Measurements from ENCODE around the gene PATJ. TPM values are rescaled to one million over a fixed set of nuclear protein-coding genes. Genes with fewer than 3 reads are reported as not detected.

Gene PATJ
- total and polyA plus RNA-seq, 10 donors = 2.3 to 32.2 (median 17.7) TPM

DNA sequence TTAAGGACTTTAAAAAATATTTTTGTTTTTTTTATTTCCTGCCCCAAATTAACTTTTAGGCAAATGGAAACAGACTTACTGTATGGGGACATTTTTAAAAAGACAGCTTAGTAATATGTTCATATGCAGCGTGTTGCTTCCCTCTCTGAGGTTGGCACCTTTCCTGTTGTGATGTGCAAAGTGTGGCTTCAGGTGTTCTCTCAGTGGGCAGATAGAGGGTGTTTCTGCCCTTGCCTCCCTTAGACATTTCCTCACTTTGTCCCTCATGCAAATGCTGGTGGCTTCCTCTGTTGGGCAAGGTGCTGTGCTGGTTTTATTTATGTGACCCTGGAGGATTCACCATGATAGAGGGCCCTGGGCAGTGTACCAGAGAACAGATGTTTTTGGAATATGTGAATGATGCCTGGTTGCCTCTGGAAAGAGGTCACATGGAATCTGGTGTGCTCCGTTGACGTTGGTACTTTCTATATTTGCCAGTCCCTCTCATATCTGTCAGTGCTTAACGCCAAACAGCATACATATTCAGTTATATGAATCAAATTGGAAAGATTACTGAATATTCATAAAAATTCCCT, 123.5 kb downstream of the PATJ start:
- TF ChIP-seq, protein P1, sequence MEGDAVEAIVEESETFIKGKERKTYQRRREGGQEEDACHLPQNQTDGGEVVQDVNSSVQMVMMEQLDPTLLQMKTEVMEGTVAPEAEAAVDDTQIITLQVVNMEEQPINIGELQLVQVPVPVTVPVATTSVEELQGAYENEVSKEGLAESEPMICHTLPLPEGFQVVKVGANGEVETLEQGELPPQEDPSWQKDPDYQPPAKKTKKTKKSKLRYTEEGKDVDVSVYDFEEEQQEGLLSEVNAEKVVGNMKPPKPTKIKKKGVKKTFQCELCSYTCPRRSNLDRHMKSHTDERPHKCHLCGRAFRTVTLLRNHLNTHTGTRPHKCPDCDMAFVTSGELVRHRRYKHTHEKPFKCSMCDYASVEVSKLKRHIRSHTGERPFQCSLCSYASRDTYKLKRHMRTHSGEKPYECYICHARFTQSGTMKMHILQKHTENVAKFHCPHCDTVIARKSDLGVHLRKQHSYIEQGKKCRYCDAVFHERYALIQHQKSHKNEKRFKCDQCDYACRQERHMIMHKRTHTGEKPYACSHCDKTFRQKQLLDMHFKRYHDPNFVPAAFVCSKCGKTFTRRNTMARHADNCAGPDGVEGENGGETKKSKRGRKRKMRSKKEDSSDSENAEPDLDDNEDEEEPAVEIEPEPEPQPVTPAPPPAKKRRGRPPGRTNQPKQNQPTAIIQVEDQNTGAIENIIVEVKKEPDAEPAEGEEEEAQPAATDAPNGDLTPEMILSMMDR (IDR thresholded peaks at IDR 0.05 in 8 of 11, conservative IDR thresholded peaks at IDR 0.05 in 3 of 11) = no peak
- TF ChIP-seq POLR2A (IDR thresholded peaks at IDR 0.05) = no peak
- no peak for TF ChIP-seq POLR2AphosphoS5 (IDR thresholded peaks at IDR 0.05)
- WGBS, 5 donors = 82 to 90% (median 84%) methylated on average over 4 of the region's 4 CpGs

DNA sequence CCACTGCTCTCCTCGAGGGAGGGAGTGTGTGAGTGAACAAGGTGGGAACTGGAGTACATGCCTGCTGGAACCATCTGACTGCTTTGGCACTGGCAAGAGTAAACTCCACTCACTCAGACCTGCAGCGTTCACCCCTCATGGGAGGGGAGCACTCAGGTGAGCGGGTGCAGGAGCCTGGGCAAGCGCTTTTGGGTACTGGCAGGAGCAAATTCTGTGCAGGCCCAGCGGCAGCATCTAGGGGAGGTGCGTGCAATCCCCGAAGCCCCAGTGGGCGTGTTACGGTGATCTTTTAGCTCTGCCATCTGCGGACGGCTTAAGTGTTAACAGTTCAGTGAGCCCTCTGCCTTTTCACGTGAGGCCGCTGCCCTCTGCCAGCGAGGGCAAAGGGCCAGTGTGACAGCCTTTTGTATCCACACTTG, 127.4 kb downstream of the PATJ start:
- Histone ChIP-seq H3K9me3 (peaks cover 0 to 31% (median 21%) of the 10 kb centered on the region in 8 donors), H3K27ac (no peak overlapping the region), H3K36me3 (peaks cover 0 to 58% (median 7%) of the 10 kb centered on the region in 6 donors), H3K4me3 (no peak overlapping the region), H3K4me1 (no peaks in the 10 kb centered on the region), H3K27me3 (replicated peaks in 1 of 7) (no peaks in the 10 kb centered on the region)
- intact Hi-C loops (cut with DNase I; ENCODE audit: low total_unique reads) = loop anchor here (10.0 kb wide), 1 partner anchor 895 kb away; no protein-coding TSS in a partner anchor
- DNase-seq = no peak
- 90 to 97% (median 96%) methylated on average over 14 of the region's 14 CpGs for WGBS, 5 donors
- TF ChIP-seq POLR2AphosphoS5 (IDR thresholded peaks at IDR 0.05) (no peak), POLR2A (IDR thresholded peaks at IDR 0.05) (no peak)
- TF ChIP-seq, protein P1 (IDR thresholded peaks at IDR 0.05 in 8 of 11, conservative IDR thresholded peaks at IDR 0.05 in 3 of 11) = no peak

More for the DNA sequence above, 123.5 kb downstream of the PATJ start:
- intact Hi-C loops (cut with DNase I; ENCODE audit: low total_unique reads) = loop anchor here (10.0 kb wide), 1 partner anchor 891 kb away; no protein-coding TSS in a partner anchor
- no peak for DNase-seq
- peaks cover 0 to 61% (median 16%) of the 10 kb centered on the region in 6 donors for H3K36me3 ChIP-seq
- no peaks in the 10 kb centered on the region for H3K4me1 ChIP-seq
- H3K27me3 ChIP-seq (replicated peaks in 1 of 7) = no peaks in the 10 kb centered on the region
- no peak overlapping the region for H3K27ac ChIP-seq
- H3K9me3 ChIP-seq = peaks cover 0 to 21% (median 11%) of the 10 kb centered on the region in 8 donors
- no peak overlapping the region for H3K4me3 ChIP-seq

DNA sequence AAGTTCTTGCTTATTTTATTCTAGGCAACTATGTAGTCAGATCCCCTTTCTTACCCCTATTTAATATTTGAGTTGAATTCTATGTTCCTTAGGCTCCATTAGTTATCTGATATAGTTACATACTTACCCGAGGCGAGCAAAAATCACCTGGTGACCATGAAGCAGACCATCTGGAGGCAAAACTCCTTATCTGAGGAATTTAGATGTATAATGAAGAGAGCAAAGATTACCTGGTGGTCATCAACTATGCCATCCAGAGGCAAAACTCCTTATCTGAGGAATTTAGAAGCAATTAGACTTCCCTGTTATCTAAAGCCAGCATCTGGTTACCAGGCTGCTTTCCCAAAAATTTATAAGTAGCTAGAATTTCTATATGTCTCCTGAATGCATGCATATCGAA, 129.9 kb downstream of the PATJ start:
- Histone ChIP-seq H3K4me3 (no peak overlapping the region), H3K4me1 (no peaks in the 10 kb centered on the region), H3K36me3 (peaks cover 0 to 64% (median 4%) of the 10 kb centered on the region in 6 donors), H3K27ac (no peak overlapping the region), H3K27me3 (replicated peaks in 1 of 7) (no peaks in the 10 kb centered on the region), H3K9me3 (peaks cover 0 to 31% (median 21%) of the 10 kb centered on the region in 8 donors)
- WGBS, 5 donors = 89 to 96% (median 90%) methylated on average over 3 of the region's 3 CpGs
- DNase-seq = no peak
- intact Hi-C loops (cut with DNase I; ENCODE audit: low total_unique reads) = no loop called here
- TF ChIP-seq POLR2A (IDR thresholded peaks at IDR 0.05) (no peak), POLR2AphosphoS5 (IDR thresholded peaks at IDR 0.05) (no peak)
- TF ChIP-seq, protein P1 (IDR thresholded peaks at IDR 0.05 in 8 of 11, conservative IDR thresholded peaks at IDR 0.05 in 3 of 11) = no peak

DNA sequence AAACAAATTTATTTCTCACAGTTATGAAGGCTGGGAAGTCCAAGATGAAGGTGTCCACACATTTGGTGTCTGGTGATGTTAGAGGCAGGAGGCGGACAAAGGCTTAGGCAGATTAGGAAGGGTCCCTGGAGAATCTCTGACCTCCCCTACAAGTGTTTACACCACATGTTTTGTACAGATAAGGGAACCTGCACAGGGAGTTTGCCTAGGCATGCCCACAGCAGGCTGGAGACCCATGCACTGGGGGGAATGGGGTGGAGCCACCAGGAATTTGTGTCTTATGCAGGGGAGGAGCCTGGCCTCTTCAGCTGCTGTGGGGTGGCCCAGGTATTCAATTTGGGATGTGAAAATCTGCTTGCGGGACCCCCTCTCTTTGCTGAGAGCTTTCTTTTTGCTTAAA, 131.3 kb downstream of the PATJ start:
- Histone ChIP-seq H3K27me3 (replicated peaks in 1 of 7) (no peaks in the 10 kb centered on the region), H3K9me3 (peaks cover 0 to 29% (median 21%) of the 10 kb centered on the region in 8 donors), H3K36me3 (peaks cover 0 to 57% (median 4%) of the 10 kb centered on the region in 6 donors), H3K4me1 (no peaks in the 10 kb centered on the region), H3K27ac (no peak overlapping the region), H3K4me3 (no peak overlapping the region)
- no peak for TF ChIP-seq POLR2AphosphoS5 (IDR thresholded peaks at IDR 0.05)
- TF ChIP-seq, protein P1 (IDR thresholded peaks at IDR 0.05 in 8 of 11, conservative IDR thresholded peaks at IDR 0.05 in 3 of 11) = no peak
- TF ChIP-seq POLR2A (IDR thresholded peaks at IDR 0.05) = no peak
- intact Hi-C loops (cut with DNase I; ENCODE audit: low total_unique reads) = no loop called here
- WGBS, 5 donors = 89 to 100% (median 98%) methylated on average over 2 of the region's 2 CpGs
- no peak for DNase-seq
